Coronary artery (tissue), 2 donors: ENCODE data around the gene RBM33.

Experiments used
- DNase-seq: peaks from one replicate; pipeline ENCODE4 v3.0.0-alpha.2; 2017; ENCODE audit warnings: low spot score
- H3K27ac ChIP-seq, 2 donors: fragments of 200-600 bp; sonication (generic); one replicate each; pipeline ENCODE4 v1.5.1; 2016 to 2019
- H3K4me3 ChIP-seq: fragments of 200-600 bp; sonication (generic); 2 replicates; pipeline ENCODE4 v1.5.1; 2016; ENCODE audit warnings: mild to moderate bottlenecking, moderate library complexity
- CTCF ChIP-seq: fragments of 200-600 bp; sonication (generic); IDR thresholded peaks from one replicate; pipeline ENCODE4 v1.5.1; 2019; ENCODE audit warnings: antibody characterized with exemption

RBM33 gene

GRCh38 chr7:155796381-155797261, 152.2 kb downstream of the RBM33 start:
- peak; percentile 92 for TF ChIP-seq CTCF
- Histone ChIP-seq H3K4me3 (no peak overlapping the region), H3K27ac (no peak overlapping the region)
- no peak for DNase-seq

- no peak overlapping the region for H3K4me3 ChIP-seq
- no peak for TF ChIP-seq CTCF
- no peak for DNase-seq
- no peak overlapping the region for H3K27ac ChIP-seq
Observed at GRCh38 chr7:155797262-155798250, 153.1 kb downstream of the RBM33 start.

DNA sequence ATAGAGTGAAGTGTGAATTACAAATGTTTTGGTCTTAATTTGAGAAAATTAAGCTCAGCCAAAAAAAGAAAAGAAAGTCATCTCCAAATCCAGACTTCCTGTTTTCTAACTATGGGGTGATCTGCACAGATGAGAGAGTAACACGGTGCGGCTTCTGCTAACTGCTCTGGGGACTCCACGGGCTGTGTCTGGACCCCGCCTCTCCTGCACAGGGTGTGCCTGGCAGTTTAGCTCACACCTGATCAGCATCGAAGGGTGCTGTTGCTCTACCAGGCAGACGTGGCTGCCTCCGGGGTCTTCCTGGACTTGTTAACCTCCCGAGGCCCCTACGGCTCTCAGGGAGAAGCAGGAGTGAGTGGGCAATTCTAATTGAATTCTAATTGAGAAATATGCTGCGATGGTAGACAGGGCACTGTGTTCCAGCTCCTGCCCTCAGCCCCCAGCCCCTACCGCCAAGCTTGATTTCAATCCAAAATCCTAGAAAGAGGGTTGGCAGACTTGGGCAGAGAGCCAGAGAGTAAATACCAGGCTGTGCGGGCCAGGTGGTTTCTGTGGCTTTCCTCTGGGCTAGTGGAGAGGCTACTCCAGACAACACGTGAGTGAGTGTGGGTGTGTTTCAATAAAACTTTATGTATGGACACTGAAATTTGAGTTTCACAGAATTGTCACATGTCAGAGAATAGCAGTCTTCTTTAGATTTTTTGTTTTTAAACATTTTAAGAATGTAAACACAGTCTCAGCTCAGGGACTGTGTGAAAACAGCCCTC, 154.4 kb downstream of the RBM33 start:
- TF ChIP-seq CTCF = no peak
- DNase-seq = no peak

GRCh38 chr7:155799514-155799913, 155.1 kb downstream of the RBM33 start:
- Histone ChIP-seq H3K4me3 (no peak overlapping the region), H3K27ac (no peak overlapping the region)
- no peak for TF ChIP-seq CTCF
- DNase-seq = no peak

More for the DNA sequence above, 154.4 kb downstream of the RBM33 start:
- H3K27ac ChIP-seq = no peak overlapping the region
- H3K4me3 ChIP-seq = no peak overlapping the region

GRCh38 chr7:155800301-155800700, 155.8 kb downstream of the RBM33 start:
- DNase-seq = no peak
- H3K4me3 ChIP-seq = no peak overlapping the region
- no peak for TF ChIP-seq CTCF

GRCh38 chr7:155800741-155801267, 156.3 kb downstream of the RBM33 start:
- TF ChIP-seq CTCF = no peak
- no peak for DNase-seq
- H3K4me3 ChIP-seq = no peak overlapping the region
- H3K27ac ChIP-seq = no peak overlapping the region

More at GRCh38 chr7:155800301-155800700, 155.8 kb downstream of the RBM33 start:
- H3K27ac ChIP-seq = no peak overlapping the region
